ENCODE results near the gene DENND1A.

Gene DENND1A

GRCh38 chr9:123395689-123396511 is 534.0 kb downstream of the DENND1A start:
- in situ Hi-C loops (cut with HindIII; ENCODE audit: low sequenced_read_pairs): no loop called here
- TF ChIP-seq, protein P1, sequence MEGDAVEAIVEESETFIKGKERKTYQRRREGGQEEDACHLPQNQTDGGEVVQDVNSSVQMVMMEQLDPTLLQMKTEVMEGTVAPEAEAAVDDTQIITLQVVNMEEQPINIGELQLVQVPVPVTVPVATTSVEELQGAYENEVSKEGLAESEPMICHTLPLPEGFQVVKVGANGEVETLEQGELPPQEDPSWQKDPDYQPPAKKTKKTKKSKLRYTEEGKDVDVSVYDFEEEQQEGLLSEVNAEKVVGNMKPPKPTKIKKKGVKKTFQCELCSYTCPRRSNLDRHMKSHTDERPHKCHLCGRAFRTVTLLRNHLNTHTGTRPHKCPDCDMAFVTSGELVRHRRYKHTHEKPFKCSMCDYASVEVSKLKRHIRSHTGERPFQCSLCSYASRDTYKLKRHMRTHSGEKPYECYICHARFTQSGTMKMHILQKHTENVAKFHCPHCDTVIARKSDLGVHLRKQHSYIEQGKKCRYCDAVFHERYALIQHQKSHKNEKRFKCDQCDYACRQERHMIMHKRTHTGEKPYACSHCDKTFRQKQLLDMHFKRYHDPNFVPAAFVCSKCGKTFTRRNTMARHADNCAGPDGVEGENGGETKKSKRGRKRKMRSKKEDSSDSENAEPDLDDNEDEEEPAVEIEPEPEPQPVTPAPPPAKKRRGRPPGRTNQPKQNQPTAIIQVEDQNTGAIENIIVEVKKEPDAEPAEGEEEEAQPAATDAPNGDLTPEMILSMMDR (IDR thresholded peaks at IDR 0.05; ENCODE audit: low read depth, low read length, missing control alignments): no peak
- H3K4me3 ChIP-seq (ENCODE audit: low read depth, low read length): no peak overlapping the region
- DNase-seq (ENCODE audit: low read depth): no peak

- in situ Hi-C loops (cut with HindIII; ENCODE audit: low sequenced_read_pairs): no loop called here
- DNase-seq (ENCODE audit: low read depth): no peak
- H3K4me3 ChIP-seq (ENCODE audit: low read depth, low read length): no peak overlapping the region
- TF ChIP-seq, protein P1 (IDR thresholded peaks at IDR 0.05; ENCODE audit: low read depth, low read length, missing control alignments): no peak
These were observed 534.6 kb downstream of the DENND1A start for GRCh38 chr9:123395276-123395688.

DNA sequence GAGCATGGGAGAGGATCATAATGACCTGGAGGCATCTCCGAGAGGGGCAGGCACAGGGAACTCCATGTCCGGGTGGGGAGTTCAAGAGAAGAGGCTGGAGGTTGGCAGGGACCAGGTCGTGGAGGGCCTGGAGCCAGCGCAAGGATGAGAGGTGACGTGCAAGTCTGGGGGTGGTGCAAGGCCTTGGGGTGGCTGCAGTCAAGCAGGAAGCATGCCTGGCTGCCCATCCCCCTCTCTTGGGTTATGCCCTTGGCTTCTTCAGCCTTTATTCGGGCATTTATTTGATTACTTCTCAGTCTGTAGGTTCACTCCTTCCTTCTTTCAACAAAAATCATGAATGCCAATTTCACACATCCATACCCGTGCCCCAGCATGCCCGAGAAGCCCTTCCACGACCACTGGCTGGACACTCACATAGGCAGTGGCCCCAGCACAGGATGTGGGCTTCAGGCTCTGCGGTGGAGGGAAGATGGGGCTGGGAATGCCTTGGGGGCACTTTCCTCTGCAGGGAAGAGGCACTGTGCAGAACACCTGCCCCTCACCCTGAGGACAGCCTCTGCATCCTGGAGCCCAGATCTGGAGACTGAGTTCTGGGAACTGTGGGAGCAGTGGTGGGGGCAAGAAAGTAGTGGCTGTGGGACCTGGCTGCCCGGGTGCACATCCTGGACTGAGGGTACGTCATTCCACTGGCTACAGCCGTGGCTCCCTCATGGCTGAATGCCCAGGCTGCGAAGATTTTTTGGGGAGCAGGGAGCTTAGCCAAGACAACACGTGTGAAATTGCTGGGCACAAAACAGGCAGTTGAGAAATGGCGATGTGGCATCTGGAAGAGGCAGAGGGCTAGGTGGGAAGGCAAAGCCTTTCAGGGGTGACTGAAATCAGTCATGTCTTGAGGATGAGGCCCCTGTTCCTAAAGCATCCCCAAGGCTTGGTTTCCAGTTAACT is 535.4 kb downstream of the DENND1A start:
- in situ Hi-C loops (cut with HindIII; ENCODE audit: low sequenced_read_pairs): no loop called here

GRCh38 chr9:123392802-123393201 is 537.1 kb downstream of the DENND1A start:
- TF ChIP-seq, protein P1 (IDR thresholded peaks at IDR 0.05; ENCODE audit: low read depth, low read length, missing control alignments): no peak
- DNase-seq (ENCODE audit: low read depth): no peak
- no peak overlapping the region for H3K4me3 ChIP-seq (ENCODE audit: low read depth, low read length)
- in situ Hi-C loops (cut with HindIII; ENCODE audit: low sequenced_read_pairs): no loop called here

More for the DNA sequence above, 535.4 kb downstream of the DENND1A start:
- no peak overlapping the region for H3K4me3 ChIP-seq (ENCODE audit: low read depth, low read length)
- TF ChIP-seq, protein P1 (IDR thresholded peaks at IDR 0.05; ENCODE audit: low read depth, low read length, missing control alignments): no peak
- DNase-seq (ENCODE audit: low read depth): no peak

- in situ Hi-C loops (cut with HindIII; ENCODE audit: low sequenced_read_pairs): no loop called here
- TF ChIP-seq, protein P1 (IDR thresholded peaks at IDR 0.05; ENCODE audit: low read depth, low read length, missing control alignments): no peak
These were observed 538.0 kb downstream of the DENND1A start for GRCh38 chr9:123391946-123392345.

DNA sequence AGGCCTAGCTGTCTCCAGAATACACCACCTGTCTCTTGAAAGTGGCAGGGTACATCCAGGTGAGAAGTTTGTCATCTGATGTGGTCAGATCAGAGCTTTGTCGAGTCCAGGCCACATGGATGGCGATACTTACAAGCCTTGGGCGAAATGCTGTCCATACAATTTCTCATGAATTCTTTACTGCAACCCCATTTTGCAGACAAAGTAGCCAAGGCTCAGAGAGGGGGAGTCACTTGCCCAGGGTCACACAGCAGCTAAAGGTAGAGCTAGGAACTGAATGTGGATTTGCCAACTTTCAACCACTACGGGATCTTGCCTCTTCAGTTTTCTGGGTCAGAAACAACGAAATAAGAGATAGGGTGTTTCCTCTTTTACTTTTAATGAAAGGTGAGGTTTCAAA is 538.7 kb downstream of the DENND1A start:
- in situ Hi-C loops (cut with HindIII; ENCODE audit: low sequenced_read_pairs): no loop called here

More at GRCh38 chr9:123391946-123392345, 538.0 kb downstream of the DENND1A start:
- no peak overlapping the region for H3K4me3 ChIP-seq (ENCODE audit: low read depth, low read length)
- DNase-seq (ENCODE audit: low read depth): no peak

More for the DNA sequence above, 538.7 kb downstream of the DENND1A start:
- TF ChIP-seq, protein P1 (IDR thresholded peaks at IDR 0.05; ENCODE audit: low read depth, low read length, missing control alignments): no peak
- H3K4me3 ChIP-seq (ENCODE audit: low read depth, low read length): no peak overlapping the region
- DNase-seq (ENCODE audit: low read depth): no peak
